ENCODE results near the gene ABL1.
"Not testable (repeated sequence)": the region's sequence is repeated elsewhere in the genome, so short reads cannot be mapped to it uniquely, and the experiment has no call there.

ABL1 gene

DNA sequence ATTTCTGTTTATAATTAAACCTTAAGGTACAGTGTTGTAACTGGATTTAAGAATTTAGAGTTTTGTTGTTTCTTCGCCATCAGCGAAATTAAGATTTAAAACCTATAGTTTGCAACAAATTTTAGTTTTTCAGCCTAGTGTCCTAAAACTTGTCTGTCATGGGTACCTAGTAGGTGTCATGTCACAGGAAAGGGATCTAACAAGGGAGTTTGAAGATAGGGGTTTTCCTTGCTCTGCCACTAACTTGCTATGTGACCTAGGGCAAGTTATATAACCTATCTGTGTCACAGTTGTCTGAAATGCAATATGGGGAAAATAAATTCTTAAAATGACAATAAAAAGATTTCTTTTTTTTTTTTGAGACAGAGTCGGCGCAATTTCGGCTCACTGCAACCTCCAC is 9.2 kb upstream of the ABL1 start:
- DNase-seq, result no peak

DNA sequence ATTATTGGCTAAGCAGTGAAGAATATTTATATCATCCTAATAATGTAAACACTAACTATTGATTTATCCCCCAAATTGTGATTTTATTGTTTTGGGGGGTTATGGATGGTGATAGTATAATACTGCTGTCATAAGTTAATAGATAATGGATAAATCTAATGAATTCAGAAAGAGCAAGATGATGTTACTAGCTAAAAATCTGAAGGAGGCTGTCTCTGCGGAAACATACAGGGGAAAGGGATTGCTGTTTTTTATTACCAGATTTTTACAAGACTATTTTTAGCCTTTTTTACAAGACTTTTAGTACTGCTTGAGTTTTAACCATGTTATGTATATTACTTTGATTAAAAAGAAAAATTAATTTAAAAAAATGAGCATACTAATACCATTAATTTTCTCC is 5.3 kb upstream of the ABL1 start:
- no peak for DNase-seq

GRCh38 chr9:130830231-130830760 is 4.8 kb upstream of the ABL1 start:
- no peak for DNase-seq

DNA sequence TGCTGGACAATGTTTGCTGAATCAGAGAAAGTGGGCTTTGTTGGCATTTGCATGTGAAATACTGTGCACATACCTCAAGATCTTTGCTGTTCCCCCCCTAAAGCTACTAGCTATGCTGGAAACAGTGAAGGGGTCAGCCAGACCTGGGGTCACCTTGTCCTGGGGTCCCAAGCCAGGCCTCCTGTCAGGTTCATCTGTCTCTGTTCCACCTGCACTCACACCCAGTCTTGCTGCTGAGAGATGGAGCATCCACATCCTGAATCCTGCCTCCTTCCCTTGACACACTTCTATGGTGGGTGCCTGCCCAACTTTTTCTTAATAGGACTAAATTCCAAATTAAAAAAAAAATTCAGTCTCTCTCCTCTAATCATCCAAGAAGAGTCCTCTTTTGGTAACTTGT is 4.0 kb upstream of the ABL1 start:
- no peak for DNase-seq

DNA sequence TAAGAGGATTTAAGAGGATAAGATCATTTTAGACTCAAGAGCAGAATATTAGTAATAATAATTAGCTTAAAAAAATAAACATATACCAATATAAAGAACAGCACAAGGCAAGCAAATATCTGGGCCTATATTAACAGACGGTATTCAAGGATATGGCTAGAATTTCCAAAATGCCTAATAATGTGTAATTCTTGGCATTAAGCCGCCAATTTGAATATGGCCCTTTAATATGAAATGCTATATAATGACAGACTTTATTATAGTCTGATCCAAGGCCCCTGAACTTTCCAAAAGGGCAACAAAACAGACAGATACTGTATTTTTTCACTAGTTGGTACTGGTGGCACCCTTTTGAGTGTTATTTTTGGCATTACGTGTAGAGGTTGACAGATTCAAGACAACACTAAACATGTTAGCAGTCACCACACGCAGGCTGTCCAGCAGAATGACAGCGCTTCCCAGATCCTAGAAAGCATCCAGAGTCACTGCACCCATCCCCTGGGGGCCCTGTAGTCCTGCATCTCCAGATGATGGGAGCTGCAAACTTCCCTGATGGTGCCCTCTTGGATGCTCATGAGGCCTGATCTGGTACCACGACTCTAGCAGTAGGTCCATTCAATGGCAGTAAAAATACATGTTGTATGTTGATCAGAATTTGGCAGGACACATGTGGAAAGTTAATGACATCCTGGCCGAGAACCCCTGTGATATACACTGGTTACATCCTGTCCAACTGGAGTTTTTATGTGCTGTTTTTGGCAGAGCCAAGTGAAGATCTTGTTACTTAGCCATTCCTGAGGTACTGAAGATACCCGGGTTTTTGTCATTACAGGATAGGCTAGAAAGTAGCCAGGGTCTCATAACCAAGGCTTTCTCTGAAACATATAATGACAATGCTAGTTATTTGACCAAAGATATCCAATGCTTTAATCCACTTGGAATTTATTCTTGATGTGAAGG is 1.7 kb upstream of the ABL1 start:
- peak; percentile 70 for DNase-seq

- peak; percentile 71 for DNase-seq
Measured at GRCh38 chr9:130835441-130836298, 616 bp downstream of the ABL1 start.

DNA sequence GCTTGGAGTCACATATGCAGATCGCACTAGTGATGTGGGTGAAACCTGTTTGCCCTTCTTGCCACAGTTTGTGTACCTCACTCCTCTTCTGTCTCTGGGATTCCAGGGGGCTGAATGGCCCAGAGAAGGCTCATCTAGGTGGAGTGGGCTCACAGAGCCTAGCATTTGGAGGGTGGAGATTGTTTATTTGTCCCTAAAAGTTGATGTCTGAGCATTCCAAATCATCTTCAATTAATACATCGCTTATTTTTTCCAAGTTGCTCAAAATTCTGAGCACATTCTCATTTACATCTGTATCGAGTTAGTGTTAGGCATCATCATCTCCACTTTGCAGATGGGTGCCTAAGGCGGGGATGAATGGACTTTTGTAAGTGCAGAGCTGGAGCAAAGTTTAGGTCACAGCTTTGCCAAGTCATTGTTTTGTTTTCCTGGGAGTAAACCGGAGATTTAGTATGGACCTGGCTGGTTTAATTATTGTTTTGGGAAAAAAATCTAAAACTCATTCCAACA is 2.0 kb downstream of the ABL1 start:
- peak; percentile 74 for DNase-seq

- DNase-seq, result no peak
Measured at GRCh38 chr9:130837643-130838042, 2.6 kb downstream of the ABL1 start.

GRCh38 chr9:130839132-130840111 is 4.4 kb downstream of the ABL1 start:
- no peak for DNase-seq

- no peak for DNase-seq
Measured at GRCh38 chr9:130842545-130842944, 7.5 kb downstream of the ABL1 start.

- DNase-seq, result no peak
Measured at GRCh38 chr9:130843049-130843908, 8.2 kb downstream of the ABL1 start.

GRCh38 chr9:130844044-130844451 is 9.0 kb downstream of the ABL1 start:
- no peak for DNase-seq

- DNase-seq, result no peak
Measured at GRCh38 chr9:130845254-130845653, 10.2 kb downstream of the ABL1 start.

DNA sequence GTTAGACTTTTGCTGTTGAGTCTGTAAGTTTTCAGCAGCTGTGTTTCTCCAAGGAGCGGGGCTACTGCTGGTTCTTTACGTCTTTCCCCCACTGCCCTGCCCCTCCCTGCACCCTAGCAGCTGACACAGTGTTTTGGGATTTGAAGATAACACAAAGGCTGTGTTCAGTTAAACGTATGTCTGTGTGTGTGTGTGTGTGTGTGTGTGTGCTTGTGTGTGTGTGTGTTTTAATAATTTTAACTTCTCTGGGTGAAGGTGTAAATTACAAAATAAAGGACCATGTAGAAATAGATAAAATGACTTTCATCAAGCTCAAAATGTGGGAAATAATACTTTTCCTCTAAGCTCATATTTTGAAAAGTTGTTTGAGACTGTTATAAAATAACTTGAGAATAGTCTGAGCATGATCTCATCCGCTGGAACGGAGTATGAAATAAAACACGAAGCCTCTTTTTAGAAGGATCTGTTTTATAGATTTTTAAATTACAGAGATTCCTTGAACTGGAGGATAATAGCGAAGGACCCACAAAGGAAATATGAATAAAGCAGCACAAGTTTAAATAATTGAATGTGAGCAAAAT is 10.9 kb downstream of the ABL1 start:
- DNase-seq, result peak; percentile 83

DNA sequence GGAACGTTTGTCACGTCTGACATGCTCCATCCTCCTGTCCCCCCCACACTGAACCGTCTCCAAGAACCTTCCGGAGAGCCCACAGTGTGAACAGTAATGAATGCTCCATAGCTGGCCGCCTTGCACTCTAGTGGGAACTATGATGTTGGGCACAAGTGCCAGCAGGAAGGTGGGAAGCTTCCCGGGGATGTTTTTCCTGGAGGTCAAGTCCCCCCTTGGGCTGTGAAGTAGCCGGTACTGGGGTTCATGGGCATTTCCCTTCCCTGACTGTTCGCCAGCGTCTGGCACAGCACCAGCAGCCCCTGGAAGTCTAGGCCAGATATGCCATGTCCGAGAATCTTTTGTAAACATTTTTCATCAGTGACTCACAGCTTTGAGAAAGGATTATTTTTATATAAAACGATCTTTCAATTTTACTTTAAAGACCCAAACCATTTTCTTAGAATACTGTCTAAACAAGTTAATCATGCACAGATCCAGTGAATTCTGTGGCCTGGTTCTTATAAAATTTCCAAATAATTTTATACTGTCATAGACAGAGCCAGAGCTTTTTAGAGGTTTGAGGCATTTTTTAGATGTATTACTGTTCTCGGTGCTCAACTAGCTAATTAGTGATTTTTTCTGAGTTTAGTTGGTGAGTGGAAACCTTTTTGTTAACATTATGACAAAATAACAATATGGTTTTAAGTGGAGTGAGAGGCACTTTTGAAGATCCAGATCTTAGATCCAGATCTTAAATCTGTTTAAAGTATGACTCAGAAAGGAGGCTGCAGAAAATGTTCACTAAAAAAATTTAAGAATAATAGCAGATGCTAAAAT is 11.6 kb downstream of the ABL1 start:
- peak; percentile 79 for DNase-seq

DNA sequence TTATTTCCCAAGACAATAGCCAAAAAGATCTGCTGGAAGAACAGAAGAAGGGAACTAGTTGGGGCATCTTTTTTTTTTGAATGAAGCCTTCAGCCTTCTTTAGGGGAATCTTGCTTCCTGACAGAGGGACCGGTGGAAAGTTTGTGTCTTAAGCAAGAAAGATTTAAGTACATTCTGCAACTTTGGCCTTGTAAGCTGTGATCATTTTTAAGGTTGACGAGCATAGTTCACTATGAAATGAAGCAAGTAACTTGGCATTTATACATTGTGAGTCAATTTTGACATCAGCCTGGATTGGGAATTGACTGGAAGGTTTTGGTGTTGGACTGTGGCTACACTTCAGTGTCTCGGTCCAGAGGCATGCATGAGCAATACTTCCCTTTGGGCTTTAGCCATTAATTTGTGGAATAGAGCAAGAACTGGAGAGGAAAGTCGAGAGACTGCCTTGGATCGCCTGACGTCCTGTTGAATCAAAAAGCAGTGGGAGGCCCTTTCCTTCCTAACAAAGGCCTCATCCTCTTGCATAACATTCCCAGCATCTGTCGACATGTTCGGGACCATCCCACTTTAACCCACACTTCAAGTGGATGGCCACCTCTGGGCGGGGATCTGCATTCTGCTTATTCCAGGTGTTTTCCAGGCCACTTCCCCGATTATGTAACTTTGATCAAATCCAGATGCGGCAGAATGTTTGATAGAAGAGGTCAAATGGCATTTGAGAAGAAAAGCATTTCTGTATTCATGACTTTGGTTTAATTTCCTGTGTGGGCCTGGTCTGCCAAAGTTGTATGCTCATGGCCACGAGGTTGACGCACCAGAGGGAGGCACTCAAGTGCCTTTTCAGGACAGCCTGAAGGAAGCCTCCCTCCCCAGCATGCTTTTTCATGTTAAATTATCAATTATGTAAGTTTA is 12.5 kb downstream of the ABL1 start:
- peak; percentile 100 for DNase-seq

GRCh38 chr9:130848514-130848913 is 13.5 kb downstream of the ABL1 start:
- not testable (repeated sequence) for DNase-seq

DNA sequence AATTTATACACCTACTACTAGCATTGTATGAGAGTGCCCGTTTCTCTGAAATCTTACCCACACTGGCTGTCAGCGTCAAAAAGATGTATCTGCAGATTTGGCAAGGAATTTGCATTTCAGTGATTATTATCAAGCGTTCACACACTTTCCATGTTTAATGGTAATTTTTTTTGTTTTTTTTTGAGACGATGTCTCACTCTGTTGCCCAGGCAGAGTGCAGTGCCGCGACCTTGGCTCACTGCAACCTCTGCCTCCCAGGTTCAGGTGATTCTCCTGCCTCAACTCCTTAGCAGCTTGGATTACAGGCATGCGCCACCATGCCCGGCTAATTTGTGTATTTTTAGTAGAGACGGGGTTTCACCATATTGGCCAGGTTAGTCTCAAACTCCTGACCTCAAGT is 14.3 kb downstream of the ABL1 start:
- no peak for DNase-seq

DNA sequence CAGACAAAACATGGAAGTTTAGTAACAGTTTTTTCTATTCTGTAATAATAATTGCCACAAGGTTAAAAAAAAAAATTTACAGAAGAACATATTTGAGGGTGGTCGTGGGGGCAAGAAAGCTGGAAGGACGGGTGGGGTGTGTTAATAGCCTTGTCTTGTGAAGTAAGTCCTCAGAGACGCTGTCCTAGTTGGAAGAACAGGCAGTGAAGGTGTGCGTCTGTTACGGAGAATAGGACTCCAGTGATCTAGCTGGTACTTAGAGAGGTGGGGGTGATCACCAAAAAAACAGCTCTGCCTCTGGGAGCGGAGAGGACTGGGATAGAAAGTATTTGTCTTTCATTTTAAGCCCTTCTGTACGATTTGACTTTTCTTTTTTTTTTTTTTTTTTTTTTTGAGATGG is 17.7 kb downstream of the ABL1 start:
- no peak for DNase-seq

Measured in fibroblast of skin of right quadriceps (primary cell).